GM19455 (cell line): Measurements from ENCODE around the gene MED26.

Source experiments
- ATAC-seq: cut with Tn5 transposase; IDR thresholded peaks from one replicate; pipeline ENCODE4 v1.9.1; 2021; ENCODE audit not compliant: unreplicated experiment

The MED26 gene

GRCh38 chr19:16618248-16618647 is 9.8 kb downstream of the MED26 start:
- no peak for ATAC-seq

GRCh38 chr19:16615808-16616207 is 12.2 kb downstream of the MED26 start:
- no peak for ATAC-seq

GRCh38 chr19:16614941-16615340 is 13.1 kb downstream of the MED26 start:
- ATAC-seq, result no peak

- no peak for ATAC-seq
These were observed 14.2 kb downstream of the MED26 start for GRCh38 chr19:16613841-16614240.

- no peak for ATAC-seq
These were observed 15.4 kb downstream of the MED26 start for GRCh38 chr19:16612636-16613035.

- ATAC-seq, result no peak
These were observed 16.9 kb downstream of the MED26 start for GRCh38 chr19:16611121-16611520.

GRCh38 chr19:16609511-16610200 is 18.3 kb downstream of the MED26 start:
- no peak for ATAC-seq

- no peak for ATAC-seq
These were observed 19.7 kb downstream of the MED26 start for GRCh38 chr19:16608290-16608739.

- no peak for ATAC-seq
These were observed 20.2 kb downstream of the MED26 start for GRCh38 chr19:16607819-16608218.

GRCh38 chr19:16605553-16605994 is 22.4 kb downstream of the MED26 start:
- no peak for ATAC-seq

- ATAC-seq, result no peak
These were observed 22.9 kb downstream of the MED26 start for GRCh38 chr19:16605115-16605514.

GRCh38 chr19:16604615-16605014 is 23.4 kb downstream of the MED26 start:
- no peak for ATAC-seq

- no peak for ATAC-seq
These were observed 24.9 kb downstream of the MED26 start for GRCh38 chr19:16603090-16603489.

GRCh38 chr19:16601378-16602052 is 26.5 kb downstream of the MED26 start:
- ATAC-seq, result no peak

GRCh38 chr19:16600824-16601223 is 27.2 kb downstream of the MED26 start:
- ATAC-seq, result no peak

GRCh38 chr19:16599655-16600346 is 28.2 kb downstream of the MED26 start:
- no peak for ATAC-seq

GRCh38 chr19:16598848-16599247 is 29.2 kb downstream of the MED26 start:
- no peak for ATAC-seq

GRCh38 chr19:16596399-16596798 is 31.6 kb downstream of the MED26 start:
- no peak for ATAC-seq

GRCh38 chr19:16595097-16595496 is 32.9 kb downstream of the MED26 start:
- ATAC-seq, result no peak

- no peak for ATAC-seq
These were observed 33.3 kb downstream of the MED26 start for GRCh38 chr19:16594681-16595091.

GRCh38 chr19:16594131-16594586 is 33.8 kb downstream of the MED26 start:
- no peak for ATAC-seq

GRCh38 chr19:16593181-16593580 is 34.8 kb downstream of the MED26 start:
- no peak for ATAC-seq
